ENCODE data around the gene UMAD1. TPM values are rescaled to one million over a fixed set of nuclear protein-coding genes. Genes with fewer than 3 reads are reported as not detected.

The UMAD1 gene
- total and polyA plus RNA-seq, 2 donors (not counting 3 experiments of a cell fraction or from before 2014, with no cell fraction given) = 5.6 to 6.6 TPM

DNA sequence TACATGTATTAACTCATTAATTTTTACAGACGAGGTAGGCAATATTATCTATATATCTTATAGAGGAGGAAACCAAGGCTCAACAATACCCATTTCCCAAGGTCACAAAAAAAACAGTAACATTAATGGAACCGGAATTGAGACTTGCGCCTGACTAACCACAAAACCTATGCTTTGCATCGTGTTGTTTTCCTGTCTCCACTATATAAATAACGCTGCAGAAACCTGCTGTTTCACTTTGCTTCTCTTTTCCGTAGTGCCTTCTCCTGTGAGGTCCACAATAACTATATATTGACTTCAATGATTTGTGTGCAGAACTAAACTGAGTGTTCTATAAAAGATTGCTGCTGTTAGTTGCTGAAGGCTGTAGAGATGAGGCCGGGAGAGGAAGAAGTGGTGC, 175.5 kb downstream of the UMAD1 start:
- Histone ChIP-seq H2AFZ (ENCODE audit: low read depth, low read length) (no peak overlapping the region), H3K4me3 (replicated peaks in 1 of 3; ENCODE audit: insufficient read depth in 1 of 3, low read depth in 1 of 3, low read length in 3 of 3) (no peak overlapping the region), H3K36me3 (ENCODE audit: control insufficient read depth in 2 of 2, extremely low read depth in 1 of 2, insufficient read depth in 2 of 2, low read length in 2 of 2) (no peaks in the 10 kb centered on the region), H3K9ac (replicated peaks; ENCODE audit: extremely low read depth, insufficient read depth, low read length) (no peak overlapping the region), H3K9me3 (replicated peaks; ENCODE audit: control insufficient read depth, insufficient read depth, low read length) (no peaks in the 10 kb centered on the region), H3K9me1 (replicated peaks; ENCODE audit: control insufficient read depth, extremely low read depth, insufficient read depth, low read length) (no peaks in the 10 kb centered on the region), H3K27ac (ENCODE audit: insufficient read depth, low read depth, low read length) (no peak overlapping the region), H4K20me1 (replicated peaks; ENCODE audit: control insufficient read depth, extremely low read depth, insufficient read depth, low read length) (no peaks in the 10 kb centered on the region), H3K4me2 (ENCODE audit: insufficient read depth, low read length) (no peak overlapping the region), H3K79me2 (ENCODE audit: control insufficient read depth, insufficient read depth, low read length) (no peaks in the 10 kb centered on the region), H3K4me1 (ENCODE audit: control insufficient read depth, extremely low read depth, insufficient read depth, low read length) (peaks cover 4% of the 10 kb centered on the region), H3K27me3 (ENCODE audit: control insufficient read depth in 2 of 2, insufficient read depth in 2 of 2, low read length in 2 of 2) (no peaks in the 10 kb centered on the region)
- ChIA-PET POLR2A (no interaction called here), CTCF (no interaction called here)
- intact Hi-C loops (cut with micrococcal nuclease) = no loop called here
- no TSS peak for BruUV-seq (replicated peaks)
- DNase-seq (ENCODE audit: low read depth, low spot score) (no peak), FAIRE-seq (no peak)
- dilution Hi-C loops (cut with MboI; ENCODE audit: extremely low pct_ligation_motif_present, low sequenced_read_pairs) = no loop called here
- no peak for TF ChIP-seq POLR2A (IDR thresholded peaks at IDR 0.05; ENCODE audit: low read depth, low read length)
- TF ChIP-seq FOS (IDR thresholded peaks at IDR 0.05; ENCODE audit: borderline replicate concordance, insufficient read depth, low read length) = no peak
- TF ChIP-seq, protein P1, sequence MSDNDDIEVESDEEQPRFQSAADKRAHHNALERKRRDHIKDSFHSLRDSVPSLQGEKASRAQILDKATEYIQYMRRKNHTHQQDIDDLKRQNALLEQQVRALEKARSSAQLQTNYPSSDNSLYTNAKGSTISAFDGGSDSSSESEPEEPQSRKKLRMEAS (IDR thresholded peaks at IDR 0.05; ENCODE audit: insufficient read depth, insufficient read length) = no peak
- TF ChIP-seq, protein P2, sequence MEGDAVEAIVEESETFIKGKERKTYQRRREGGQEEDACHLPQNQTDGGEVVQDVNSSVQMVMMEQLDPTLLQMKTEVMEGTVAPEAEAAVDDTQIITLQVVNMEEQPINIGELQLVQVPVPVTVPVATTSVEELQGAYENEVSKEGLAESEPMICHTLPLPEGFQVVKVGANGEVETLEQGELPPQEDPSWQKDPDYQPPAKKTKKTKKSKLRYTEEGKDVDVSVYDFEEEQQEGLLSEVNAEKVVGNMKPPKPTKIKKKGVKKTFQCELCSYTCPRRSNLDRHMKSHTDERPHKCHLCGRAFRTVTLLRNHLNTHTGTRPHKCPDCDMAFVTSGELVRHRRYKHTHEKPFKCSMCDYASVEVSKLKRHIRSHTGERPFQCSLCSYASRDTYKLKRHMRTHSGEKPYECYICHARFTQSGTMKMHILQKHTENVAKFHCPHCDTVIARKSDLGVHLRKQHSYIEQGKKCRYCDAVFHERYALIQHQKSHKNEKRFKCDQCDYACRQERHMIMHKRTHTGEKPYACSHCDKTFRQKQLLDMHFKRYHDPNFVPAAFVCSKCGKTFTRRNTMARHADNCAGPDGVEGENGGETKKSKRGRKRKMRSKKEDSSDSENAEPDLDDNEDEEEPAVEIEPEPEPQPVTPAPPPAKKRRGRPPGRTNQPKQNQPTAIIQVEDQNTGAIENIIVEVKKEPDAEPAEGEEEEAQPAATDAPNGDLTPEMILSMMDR (IDR thresholded peaks at IDR 0.05; ENCODE audit: extremely low read depth in 1 of 2, insufficient read depth in 1 of 2, low read depth in 1 of 2, low read length in 2 of 2) = no peak
- no peak for TF ChIP-seq JUN (IDR thresholded peaks at IDR 0.05; ENCODE audit: borderline replicate concordance, insufficient read depth, insufficient read length, low read depth)

DNA sequence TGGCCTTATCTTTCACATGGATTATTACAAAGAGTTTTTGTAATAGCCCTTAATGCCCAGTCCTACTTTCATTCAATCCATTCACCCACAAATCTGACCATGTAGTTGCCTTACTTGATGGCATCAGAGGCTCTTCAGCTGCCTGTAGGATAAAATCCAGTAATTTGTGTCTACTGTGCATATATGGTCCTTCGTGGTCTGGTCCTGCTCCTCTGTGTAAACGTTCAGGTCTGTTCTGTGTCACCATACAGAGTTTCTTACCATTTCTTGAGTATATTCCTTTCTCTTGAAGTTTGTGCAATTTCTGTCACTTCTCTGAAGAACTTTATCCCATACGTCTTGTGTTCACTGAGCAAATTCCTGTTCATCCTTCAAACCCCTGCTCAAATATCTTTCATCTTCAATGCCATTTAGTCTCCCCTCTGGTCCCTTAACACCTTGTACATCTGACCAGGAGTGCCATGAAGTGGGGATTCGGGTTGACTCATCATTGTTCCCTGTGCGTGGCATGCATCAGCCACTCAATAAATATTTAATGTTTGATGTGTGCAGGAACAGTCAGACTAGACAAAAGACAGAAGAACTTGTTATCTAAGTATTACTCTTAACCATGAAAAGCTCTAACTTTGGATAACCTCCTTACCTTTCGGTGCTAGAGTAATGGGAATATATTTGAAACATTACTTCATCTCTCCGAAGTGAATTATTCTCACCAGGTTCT, 176.4 kb downstream of the UMAD1 start:
- Histone ChIP-seq H2AFZ (ENCODE audit: low read depth, low read length) (no peak overlapping the region), H3K27ac (ENCODE audit: insufficient read depth, low read depth, low read length) (no peak overlapping the region), H3K4me3 (replicated peaks in 1 of 3; ENCODE audit: insufficient read depth in 1 of 3, low read depth in 1 of 3, low read length in 3 of 3) (no peak overlapping the region), H4K20me1 (replicated peaks; ENCODE audit: control insufficient read depth, extremely low read depth, insufficient read depth, low read length) (no peaks in the 10 kb centered on the region), H3K9me3 (replicated peaks; ENCODE audit: control insufficient read depth, insufficient read depth, low read length) (no peaks in the 10 kb centered on the region), H3K27me3 (ENCODE audit: control insufficient read depth in 2 of 2, insufficient read depth in 2 of 2, low read length in 2 of 2) (no peaks in the 10 kb centered on the region), H3K79me2 (ENCODE audit: control insufficient read depth, insufficient read depth, low read length) (no peaks in the 10 kb centered on the region), H3K4me1 (ENCODE audit: control insufficient read depth, extremely low read depth, insufficient read depth, low read length) (peaks cover 4% of the 10 kb centered on the region), H3K36me3 (ENCODE audit: control insufficient read depth in 2 of 2, extremely low read depth in 1 of 2, insufficient read depth in 2 of 2, low read length in 2 of 2) (no peaks in the 10 kb centered on the region), H3K9ac (replicated peaks; ENCODE audit: extremely low read depth, insufficient read depth, low read length) (no peak overlapping the region), H3K9me1 (replicated peaks; ENCODE audit: control insufficient read depth, extremely low read depth, insufficient read depth, low read length) (no peaks in the 10 kb centered on the region), H3K4me2 (ENCODE audit: insufficient read depth, low read length) (no peak overlapping the region)
- no peak for FAIRE-seq
- ChIA-PET CTCF (no interaction called here), POLR2A (no interaction called here)
- DNase-seq (ENCODE audit: low read depth, low spot score) = no peak
- TF ChIP-seq POLR2A (IDR thresholded peaks at IDR 0.05; ENCODE audit: low read depth, low read length) = no peak
- no peak for TF ChIP-seq JUN (IDR thresholded peaks at IDR 0.05; ENCODE audit: borderline replicate concordance, insufficient read depth, insufficient read length, low read depth)
- TF ChIP-seq FOS (IDR thresholded peaks at IDR 0.05; ENCODE audit: borderline replicate concordance, insufficient read depth, low read length) = no peak
- TF ChIP-seq, protein P2 (IDR thresholded peaks at IDR 0.05; ENCODE audit: extremely low read depth in 1 of 2, insufficient read depth in 1 of 2, low read depth in 1 of 2, low read length in 2 of 2) = no peak
- no peak for TF ChIP-seq MYC (IDR thresholded peaks at IDR 0.05; ENCODE audit: low read depth, low read length)
- no peak for TF ChIP-seq POLR2AphosphoS5 (IDR thresholded peaks at IDR 0.05; ENCODE audit: insufficient read depth, low read depth, low read length)
- TF ChIP-seq GATA2 (IDR thresholded peaks at IDR 0.05; ENCODE audit: insufficient read depth, insufficient read length, low read depth, low read length) = no peak
- no peak for TF ChIP-seq EZH2 (IDR thresholded peaks at IDR 0.05; ENCODE audit: borderline replicate concordance, low read depth, low read length, severe bottlenecking)
- TF ChIP-seq, protein P1 (IDR thresholded peaks at IDR 0.05; ENCODE audit: insufficient read depth, insufficient read length) = no peak
- intact Hi-C loops (cut with micrococcal nuclease) (no loop called here), dilution Hi-C loops (cut with MboI; ENCODE audit: extremely low pct_ligation_motif_present, low sequenced_read_pairs) (no loop called here)
- no TSS peak for BruUV-seq (replicated peaks)
